Astrocyte of the cerebellum (primary cell): Measurements from ENCODE around the gene DHCR24.

Experiments used
- DNase-seq: peaks from one replicate; pipeline ENCODE4 v3.0.0-alpha.2; 2011; ENCODE audit warnings: low read depth
- H3K4me3 ChIP-seq: 2 replicates; pipeline ENCODE4 v1.5.1; 2011; ENCODE audit warnings: mild to moderate bottlenecking, low read depth, low read length, moderate library complexity
- in situ Hi-C: cut with HindIII; loops from 2 replicates; pipeline ENCODE4 v1.10.0; 2017; ENCODE audit warnings: low sequenced_read_pairs
- TF ChIP-seq, protein P1 (sequence below): IDR thresholded peaks from 2 replicates; pipeline ENCODE4 v1.5.1; 2012; ENCODE audit warnings: low read length, low read depth, moderate library complexity, mild to moderate bottlenecking; ENCODE audit errors: missing control alignments

The DHCR24 gene

DNA sequence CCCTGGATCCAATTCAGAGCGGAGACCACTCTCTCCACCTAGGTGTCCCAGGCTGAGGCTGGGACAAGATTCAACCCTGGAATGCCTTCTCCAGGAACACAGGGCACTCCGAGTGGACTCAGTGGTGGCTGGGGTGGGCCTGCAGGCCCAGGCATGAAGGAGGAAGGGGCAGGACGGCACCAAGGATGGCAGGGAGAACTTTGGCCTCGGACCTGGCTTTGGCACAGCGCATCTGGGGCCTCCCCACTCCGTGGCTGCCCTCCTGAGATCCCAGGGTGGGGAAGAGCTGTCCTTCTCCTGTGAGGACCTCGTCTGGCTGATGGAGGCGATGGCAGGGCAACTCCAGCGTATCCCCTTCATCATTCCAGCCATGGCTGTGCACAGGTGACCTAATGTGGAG is 35.6 kb downstream of the DHCR24 start:
- TF ChIP-seq, protein P1, sequence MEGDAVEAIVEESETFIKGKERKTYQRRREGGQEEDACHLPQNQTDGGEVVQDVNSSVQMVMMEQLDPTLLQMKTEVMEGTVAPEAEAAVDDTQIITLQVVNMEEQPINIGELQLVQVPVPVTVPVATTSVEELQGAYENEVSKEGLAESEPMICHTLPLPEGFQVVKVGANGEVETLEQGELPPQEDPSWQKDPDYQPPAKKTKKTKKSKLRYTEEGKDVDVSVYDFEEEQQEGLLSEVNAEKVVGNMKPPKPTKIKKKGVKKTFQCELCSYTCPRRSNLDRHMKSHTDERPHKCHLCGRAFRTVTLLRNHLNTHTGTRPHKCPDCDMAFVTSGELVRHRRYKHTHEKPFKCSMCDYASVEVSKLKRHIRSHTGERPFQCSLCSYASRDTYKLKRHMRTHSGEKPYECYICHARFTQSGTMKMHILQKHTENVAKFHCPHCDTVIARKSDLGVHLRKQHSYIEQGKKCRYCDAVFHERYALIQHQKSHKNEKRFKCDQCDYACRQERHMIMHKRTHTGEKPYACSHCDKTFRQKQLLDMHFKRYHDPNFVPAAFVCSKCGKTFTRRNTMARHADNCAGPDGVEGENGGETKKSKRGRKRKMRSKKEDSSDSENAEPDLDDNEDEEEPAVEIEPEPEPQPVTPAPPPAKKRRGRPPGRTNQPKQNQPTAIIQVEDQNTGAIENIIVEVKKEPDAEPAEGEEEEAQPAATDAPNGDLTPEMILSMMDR, result no peak
- in situ Hi-C loops, result no loop called here
- DNase-seq, result no peak
- no peak overlapping the region for H3K4me3 ChIP-seq

DNA sequence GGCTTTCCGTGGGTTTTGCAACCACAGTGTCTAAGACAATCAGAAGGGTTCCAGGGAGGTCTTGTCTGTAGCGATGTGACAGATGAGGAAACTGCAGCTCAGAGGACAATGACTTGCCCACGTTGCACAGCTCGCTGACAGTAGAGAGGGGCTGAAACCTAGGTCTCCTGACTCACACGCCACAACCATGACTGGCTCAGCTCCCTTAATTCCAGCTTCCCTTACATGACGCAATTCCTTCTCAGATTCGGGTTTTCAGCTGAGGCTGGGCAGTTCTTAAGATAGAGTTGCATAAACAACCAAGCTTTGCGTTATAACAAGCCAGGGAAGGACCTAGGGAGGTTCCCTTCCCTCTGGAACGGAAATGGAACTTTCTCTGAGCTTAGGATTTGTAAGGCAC is 36.3 kb downstream of the DHCR24 start:
- H3K4me3 ChIP-seq, result no peak overlapping the region
- in situ Hi-C loops, result no loop called here
- DNase-seq, result peak; percentile 61
- TF ChIP-seq, protein P1, result no peak

DNA sequence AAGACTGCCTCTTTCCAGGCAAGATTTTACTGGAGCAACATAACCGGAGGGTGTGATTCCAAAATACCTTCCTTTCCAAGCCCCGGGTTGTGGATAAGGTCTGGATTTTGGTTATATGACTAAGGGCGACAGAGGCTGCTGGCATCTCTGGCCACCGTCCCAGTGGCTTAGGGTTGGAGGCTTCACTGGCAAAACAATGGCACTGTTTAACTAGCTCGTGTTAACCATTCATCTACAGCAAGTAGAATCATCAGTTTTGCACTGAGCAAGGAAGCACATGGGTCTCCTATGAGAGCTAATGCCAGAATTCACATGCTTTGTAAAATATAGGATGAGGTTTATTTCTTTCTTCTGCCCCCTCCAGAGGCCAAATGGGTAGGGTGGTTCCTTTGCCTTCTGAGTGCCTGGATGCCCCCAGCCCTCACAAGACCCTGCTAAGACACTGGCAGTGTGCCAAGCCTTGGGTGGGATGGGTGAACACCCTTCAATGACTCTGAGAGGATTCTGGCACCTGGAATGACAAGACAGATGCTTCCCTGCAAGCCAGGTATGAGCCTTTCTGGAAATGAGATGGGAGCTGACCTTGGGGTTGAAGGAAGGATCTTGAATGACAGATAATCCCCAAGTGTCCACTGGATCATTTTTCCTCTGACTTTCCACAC is 36.8 kb downstream of the DHCR24 start:
- H3K4me3 ChIP-seq, result no peak overlapping the region
- no peak for DNase-seq
- in situ Hi-C loops, result no loop called here
- TF ChIP-seq, protein P1, result no peak

DNA sequence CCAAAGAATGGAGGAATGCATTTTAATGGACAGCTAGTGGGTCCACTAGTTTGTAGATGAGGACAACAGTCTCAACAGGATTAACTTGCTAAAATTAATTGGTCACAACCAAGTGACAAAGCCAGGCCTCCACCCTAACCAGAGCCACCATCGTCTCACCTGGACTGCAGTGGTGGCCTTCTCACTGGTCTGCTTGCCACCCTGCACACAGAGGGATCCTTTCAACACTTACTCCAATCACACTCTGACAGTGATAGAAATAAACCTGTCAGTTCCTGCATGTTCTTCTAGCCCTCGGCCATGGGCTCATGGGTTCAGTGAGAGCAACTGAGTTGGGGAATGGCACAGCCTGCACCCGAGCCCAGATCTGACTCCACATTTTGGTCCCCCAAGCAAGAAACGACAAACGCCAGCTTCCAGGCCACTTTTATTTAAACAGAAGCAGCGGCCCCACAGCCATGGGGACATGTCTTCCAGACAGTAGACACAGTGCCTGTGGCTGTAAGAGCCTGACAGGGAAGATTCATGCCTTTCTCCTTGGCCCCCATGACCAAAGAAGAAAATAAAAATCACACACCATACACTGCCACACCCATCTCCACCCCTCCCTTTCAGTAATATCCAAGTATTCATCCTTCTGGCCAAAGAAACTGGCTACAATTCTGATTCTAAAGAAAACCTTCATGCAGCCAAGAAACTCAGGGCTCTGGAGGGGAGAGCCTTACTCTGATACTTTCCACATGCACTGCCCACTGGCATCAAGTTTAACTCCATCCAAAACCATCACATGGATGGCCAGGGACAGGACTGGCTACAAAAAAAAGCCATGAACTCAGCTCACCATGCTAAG is 37.6 kb downstream of the DHCR24 start:
- TF ChIP-seq, protein P1, result no peak
- no peak for DNase-seq
- in situ Hi-C loops, result no loop called here
- no peak overlapping the region for H3K4me3 ChIP-seq

DNA sequence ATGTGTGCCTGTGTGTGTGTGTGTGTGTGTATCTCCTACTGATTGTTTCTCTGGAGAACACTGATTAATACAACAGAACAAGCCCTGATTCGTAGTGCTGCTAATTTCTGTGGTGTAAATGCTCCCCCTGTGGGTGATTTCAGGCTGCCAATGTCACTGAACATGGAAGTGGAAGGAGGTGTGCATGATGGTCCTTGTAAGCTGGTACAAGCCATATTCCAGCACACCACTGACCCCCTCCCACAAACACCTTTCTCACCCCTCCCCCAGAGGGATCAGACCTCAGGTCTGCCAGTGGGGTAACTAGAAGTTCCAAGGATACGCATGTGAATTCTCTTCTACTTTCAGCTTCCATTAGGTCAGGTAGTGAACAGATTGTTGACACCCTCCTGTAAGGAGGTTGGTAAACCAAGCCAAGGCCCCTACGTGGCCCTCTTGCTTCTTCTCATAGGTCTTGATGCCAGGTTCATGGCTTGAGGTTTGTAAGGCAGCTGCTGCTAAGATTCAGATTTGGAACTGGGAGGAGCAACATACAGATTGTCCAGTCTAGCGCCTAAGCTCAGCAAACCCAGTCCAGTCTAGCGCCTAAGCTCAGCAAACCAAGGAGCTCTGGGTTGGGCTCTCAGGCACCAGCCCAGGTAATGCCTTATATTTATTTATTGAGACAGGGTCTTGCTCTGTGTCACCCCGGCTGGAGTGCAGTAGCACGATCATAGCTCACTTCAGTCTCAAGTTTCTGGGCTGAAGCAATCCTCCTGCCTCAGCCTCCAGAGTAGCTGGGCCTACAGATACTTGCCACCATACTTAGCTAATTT is 38.7 kb downstream of the DHCR24 start:
- no peak for DNase-seq
- TF ChIP-seq, protein P1, result no peak

DNA sequence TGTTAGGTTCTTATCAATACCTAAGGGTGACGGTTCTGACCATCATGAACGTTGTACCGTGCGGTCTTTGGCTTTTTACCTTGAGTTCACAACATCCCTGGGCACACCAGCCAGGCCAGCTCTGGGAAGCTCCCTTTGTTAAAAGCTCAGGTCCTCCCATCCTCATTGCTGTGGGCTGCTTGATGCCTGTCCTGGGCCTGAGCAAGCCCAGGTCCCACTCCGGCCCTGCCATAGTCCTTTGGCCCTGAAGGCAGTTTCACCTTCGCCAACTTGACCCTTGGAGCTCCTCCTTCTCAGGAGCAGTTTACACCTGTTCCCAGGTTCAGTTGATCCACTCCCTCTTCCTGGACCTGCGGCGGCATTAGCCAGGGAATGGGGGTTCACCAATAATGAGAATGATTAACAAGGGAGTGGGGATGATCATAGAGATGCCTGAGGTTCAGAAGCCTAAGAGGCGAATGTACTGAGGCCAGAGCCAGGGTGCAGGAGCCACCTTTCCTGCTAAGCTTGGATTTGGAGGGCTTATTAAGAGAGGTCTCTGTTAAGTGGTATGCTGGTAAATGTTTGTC is 40.2 kb downstream of the DHCR24 start:
- TF ChIP-seq, protein P1, result no peak
- DNase-seq, result no peak
- in situ Hi-C loops, result no loop called here
- H3K4me3 ChIP-seq, result no peak overlapping the region

More for the DNA sequence above, 38.7 kb downstream of the DHCR24 start:
- in situ Hi-C loops, result no loop called here
- H3K4me3 ChIP-seq, result no peak overlapping the region
